ENCODE measurements around the gene TEDC1.

GRCh38 chr14:105536691-105537579 lies 45.9 kb downstream of the TEDC1 start:
- TF ChIP-seq TAF1 (IDR thresholded peaks at IDR 0.05; ENCODE audit: low read depth) (no peak), CREB1 (IDR thresholded peaks at IDR 0.05; ENCODE audit: low read depth) (no peak), CEBPB (IDR thresholded peaks at IDR 0.05) (no peak), NFIC (IDR thresholded peaks at IDR 0.05) (no peak), REST (IDR thresholded peaks at IDR 0.05; ENCODE audit: low read depth) (no peak), YY1 (IDR thresholded peaks at IDR 0.05; ENCODE audit: low read depth) (no peak), TEAD4 (IDR thresholded peaks at IDR 0.05) (no peak), EP300 (IDR thresholded peaks at IDR 0.05; ENCODE audit: borderline replicate concordance) (no peak), MAX (IDR thresholded peaks at IDR 0.05) (no peak), USF1 (IDR thresholded peaks at IDR 0.05) (no peak), FOXM1 (IDR thresholded peaks at IDR 0.05; ENCODE audit: borderline replicate concordance, low read depth) (no peak), EGR1 (IDR thresholded peaks at IDR 0.05) (no peak)
